ENCODE measurements around the gene EIF3D.

Gene EIF3D

DNA sequence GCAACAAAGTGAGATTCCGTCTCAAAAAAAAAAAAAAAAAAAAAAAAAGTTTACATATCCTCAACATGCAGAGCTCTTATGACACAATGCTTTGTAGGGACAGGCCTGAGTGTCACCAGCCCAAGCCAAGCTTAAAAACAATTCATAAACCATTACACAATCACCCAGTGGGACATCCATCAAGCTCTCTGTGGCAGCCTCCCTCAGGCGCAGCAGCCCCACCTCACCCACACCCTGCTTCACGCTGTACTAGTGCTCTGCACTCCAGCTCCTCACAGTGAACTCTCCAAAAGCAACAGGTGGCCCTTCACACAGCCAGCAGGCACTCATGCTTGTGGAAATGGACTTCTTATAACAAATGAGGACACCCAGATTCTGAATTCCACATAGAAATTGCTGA lies 18.6 kb downstream of the EIF3D start:
- no peak overlapping the region for H3K4me3 ChIP-seq (ENCODE audit: low read depth, low read length)

DNA sequence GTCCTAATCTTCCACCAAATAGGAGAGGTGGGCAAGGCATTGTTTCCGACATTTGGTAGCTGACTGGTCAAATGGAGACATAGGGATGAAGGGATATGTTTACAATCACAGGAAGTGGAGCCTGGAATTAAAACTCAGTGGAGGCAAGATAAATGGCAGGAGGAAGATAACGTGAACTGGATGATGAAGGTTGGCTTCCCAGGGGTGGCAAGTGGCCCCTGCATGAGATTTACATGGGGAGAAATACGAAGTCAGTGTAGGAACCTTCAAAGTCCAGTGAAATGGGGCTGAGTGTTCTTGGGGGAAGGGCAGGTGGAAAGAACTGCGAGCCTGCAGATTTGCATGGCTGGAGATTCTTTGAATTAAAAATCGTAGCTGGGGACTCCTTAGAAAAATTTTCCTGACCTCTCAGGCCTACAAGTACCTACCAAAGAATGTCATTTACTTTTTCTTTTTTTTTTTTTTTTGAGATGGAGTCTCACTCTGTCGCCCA lies 21.4 kb downstream of the EIF3D start:
- H3K4me3 ChIP-seq (ENCODE audit: low read depth, low read length) = peak overlapping the region; percentile 25

- H3K4me3 ChIP-seq (ENCODE audit: low read depth, low read length) = peak within 1 kb of the TSS; percentile 31
Observed at GRCh38 chr22:36506637-36507517, 22.1 kb downstream of the EIF3D start, which contains the start of gene FOXRED2. FOXRED2 (minus strand) TSS chr22:36507040; CDS start chr22:36506422, 618 bp downstream.

DNA sequence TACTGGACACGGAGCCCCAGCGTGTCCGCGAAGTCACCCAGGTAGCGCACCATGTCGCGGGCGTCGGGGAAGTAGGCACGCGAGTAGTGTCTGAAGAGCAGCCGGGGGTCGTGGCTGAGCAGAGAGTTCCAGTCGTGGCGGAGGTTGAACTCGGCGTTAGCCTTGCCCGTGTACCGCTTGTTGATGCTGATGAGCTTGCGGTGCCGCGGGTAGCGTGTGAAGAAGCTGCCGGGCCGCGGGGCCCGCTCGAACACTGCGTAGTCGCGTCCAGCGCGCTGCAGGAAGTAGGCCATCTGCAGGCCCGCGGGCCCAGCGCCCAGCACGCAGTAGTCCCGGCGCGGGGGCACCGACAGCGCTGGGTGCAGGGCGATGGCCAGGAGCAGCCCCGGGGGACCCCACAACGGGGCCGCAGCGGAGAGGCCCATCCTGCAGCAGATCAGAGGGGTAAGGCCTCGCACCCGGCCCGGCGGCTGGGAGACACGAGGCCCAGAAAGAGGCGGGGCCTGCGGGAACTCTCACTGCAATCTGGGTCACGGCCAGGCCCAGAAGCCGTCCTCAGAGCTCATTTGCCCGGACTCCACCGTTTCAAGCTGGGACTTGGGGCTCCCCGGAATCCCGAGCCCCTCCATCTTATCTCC lies 22.8 kb downstream of the EIF3D start:
- H3K4me3 ChIP-seq (ENCODE audit: low read depth, low read length) = peak overlapping the region; percentile 31

DNA sequence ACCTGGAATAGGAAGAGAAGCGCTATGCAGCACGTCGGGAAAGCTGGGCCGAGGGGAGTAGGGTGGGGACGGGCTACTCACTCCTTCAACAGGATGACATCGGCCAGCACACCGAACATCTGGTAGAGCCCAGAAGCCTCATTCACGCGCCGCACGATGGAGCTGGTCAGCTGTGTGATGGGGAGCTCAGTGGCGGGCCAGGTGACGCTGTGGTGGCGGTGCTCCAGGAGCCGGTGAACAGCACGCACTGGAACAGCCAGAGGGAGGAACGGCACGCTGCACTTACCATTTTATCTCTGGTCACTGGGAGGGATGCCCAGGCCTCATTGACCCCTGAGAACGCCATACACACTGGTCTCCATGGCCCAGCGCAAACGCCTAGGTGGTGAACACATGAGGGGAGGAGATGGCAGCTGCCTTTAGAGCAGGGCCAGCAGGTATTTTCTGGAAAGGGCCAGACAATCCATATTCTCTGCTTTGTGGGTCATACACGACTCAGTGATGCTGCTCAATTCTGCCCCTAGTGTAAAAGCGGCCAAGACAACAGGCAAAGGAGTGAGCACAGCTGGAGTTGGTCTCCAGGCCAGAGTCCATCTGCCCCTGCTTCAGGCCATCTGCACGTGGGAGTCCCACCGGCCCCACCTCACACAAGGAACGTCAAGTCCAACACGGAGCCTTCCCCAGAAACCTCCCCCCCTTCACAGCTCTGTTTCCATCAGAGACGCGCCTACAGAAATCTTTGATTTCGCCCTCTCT lies 30.9 kb downstream of the EIF3D start:
- no peak overlapping the region for H3K4me3 ChIP-seq (ENCODE audit: low read depth, low read length)

GRCh38 chr22:36493690-36494110 lies 35.3 kb downstream of the EIF3D start:
- no peak overlapping the region for H3K4me3 ChIP-seq (ENCODE audit: low read depth, low read length)

DNA sequence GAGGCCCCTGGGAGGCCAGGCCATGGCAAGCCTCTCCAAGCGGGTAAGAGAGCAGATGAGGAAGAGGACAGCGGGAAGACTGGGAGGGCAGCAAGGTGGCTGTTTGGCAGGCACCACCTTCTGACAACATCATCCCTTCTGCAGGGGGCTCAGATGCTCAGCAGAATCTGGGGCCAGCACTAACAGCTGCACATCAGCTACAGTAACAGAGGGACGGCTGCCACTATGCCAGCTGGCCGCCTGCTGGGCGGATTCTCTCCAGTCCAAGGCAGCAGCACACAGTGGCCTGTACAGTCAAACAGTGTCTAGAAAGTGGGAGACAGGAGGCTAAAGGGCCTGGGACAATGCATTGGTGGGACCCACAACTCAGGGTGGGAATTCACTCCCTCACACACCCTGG lies 36.9 kb downstream of the EIF3D start:
- no peak overlapping the region for H3K4me3 ChIP-seq (ENCODE audit: low read depth, low read length)

DNA sequence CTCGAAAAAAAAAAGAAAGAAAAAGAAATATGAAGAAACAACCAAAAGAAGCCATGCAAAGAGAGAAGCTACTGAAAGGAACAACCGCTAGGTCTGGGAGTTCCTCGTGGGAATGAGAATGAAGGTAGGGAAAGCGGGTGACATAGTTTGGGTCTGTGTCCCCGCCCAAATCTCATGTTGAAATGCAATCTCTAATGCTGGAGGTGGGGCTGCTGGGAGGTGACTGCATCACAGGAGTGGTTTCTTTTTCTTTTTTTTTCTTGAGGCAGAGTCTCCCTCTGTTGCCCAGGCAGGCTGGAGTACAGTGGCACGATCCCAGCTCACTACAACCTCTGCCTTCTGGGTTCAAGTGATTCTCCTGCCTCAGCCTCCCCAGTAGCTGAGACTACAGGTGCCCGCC lies 37.8 kb downstream of the EIF3D start:
- H3K4me3 ChIP-seq (ENCODE audit: low read depth, low read length) = no peak overlapping the region

DNA sequence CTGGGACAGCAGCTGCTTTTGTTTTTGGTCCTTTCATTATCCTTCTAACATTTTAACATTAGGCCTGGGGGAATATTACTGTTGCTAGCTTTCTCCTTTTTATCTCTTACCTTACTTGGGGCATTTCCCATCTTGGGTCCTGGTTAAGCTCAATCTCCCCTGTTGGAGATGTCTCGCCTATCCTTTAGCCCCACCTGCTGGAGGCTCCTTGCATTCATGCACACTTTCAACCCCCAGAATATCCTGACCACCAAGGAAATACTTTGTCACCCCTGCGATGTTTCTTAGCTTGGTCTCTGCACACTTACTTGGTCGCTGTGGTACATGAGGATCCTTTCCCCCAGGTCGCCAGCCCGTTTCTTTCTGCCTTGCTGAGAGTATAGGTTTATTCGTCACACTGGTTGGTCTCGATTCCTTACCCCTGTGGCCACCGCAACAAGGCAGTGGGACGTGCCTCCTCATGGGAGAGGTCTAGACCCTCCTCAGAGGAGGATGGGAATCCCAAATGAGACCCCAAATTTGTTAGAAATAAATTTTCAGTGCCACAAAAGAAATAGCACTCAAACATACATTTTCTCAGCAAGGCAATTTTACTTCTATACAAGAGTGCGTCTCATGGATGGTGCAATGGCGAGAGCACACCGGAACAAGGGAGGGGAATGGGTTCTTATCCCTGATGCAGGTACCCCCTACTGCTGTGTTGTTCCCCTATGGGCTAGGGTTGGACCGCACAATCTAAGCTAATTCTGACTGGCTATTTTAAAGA lies 42.2 kb downstream of the EIF3D start:
- no peak overlapping the region for H3K4me3 ChIP-seq (ENCODE audit: low read depth, low read length)

- H3K4me3 ChIP-seq (ENCODE audit: low read depth, low read length) = peak within 1 kb of the TSS; percentile 80
Observed at GRCh38 chr22:36481393-36482168, 47.4 kb downstream of the EIF3D start, which contains the start of gene TXN2. TXN2 (minus strand) TSS chr22:36481640; CDS start chr22:36480837, 803 bp downstream.

- peak overlapping the region; percentile 80 for H3K4me3 ChIP-seq (ENCODE audit: low read depth, low read length)
Observed at GRCh38 chr22:36480941-36481392, 48.0 kb downstream of the EIF3D start.

GRCh38 chr22:36478966-36479365 lies 50.0 kb downstream of the EIF3D start:
- no peak overlapping the region for H3K4me3 ChIP-seq (ENCODE audit: low read depth, low read length)

DNA sequence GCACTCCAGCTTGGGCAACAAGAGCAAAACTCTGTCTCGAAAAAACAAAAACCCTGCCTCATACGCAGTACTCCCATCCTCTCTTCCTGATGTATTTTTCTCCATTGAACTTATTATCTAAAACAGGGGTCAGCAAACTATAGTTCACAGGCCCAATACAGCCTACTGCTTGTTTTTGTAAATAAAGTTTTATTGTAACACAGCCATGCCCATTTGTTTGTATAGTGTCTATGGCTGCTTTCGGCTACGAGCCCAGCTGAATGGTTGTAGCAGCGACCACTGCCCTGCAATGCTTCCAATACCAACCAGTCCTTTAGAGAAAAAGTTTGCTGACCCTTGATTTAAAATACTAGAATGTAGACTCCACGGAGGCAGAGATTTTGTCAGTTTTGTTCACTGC lies 53.6 kb downstream of the EIF3D start:
- H3K4me3 ChIP-seq (ENCODE audit: low read depth, low read length) = no peak overlapping the region

DNA sequence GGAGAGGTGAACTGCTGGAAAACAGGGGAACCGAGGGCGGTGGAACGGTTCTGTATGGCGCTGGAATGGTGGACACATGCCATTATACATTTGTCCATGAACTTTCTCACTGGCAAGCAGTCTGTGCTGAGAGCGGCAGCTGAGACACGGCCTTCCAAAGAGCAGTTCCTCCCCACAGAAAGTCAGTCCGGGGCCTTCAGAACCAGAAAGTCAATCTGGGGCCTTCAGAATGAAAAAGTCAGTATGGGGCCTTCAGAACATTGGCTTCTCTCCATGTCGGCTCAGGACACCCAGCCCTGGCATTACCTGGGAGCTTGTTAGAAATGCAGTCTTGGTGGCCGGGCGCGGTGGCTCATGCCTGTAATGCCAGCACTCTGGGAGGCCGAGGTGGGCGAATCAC lies 56.3 kb downstream of the EIF3D start:
- no peak overlapping the region for H3K4me3 ChIP-seq (ENCODE audit: low read depth, low read length)

- no peak overlapping the region for H3K4me3 ChIP-seq (ENCODE audit: low read depth, low read length)
Observed at GRCh38 chr22:36471341-36471821, 57.6 kb downstream of the EIF3D start.

GRCh38 chr22:36470994-36471331 lies 58.0 kb downstream of the EIF3D start:
- no peak overlapping the region for H3K4me3 ChIP-seq (ENCODE audit: low read depth, low read length)

DNA sequence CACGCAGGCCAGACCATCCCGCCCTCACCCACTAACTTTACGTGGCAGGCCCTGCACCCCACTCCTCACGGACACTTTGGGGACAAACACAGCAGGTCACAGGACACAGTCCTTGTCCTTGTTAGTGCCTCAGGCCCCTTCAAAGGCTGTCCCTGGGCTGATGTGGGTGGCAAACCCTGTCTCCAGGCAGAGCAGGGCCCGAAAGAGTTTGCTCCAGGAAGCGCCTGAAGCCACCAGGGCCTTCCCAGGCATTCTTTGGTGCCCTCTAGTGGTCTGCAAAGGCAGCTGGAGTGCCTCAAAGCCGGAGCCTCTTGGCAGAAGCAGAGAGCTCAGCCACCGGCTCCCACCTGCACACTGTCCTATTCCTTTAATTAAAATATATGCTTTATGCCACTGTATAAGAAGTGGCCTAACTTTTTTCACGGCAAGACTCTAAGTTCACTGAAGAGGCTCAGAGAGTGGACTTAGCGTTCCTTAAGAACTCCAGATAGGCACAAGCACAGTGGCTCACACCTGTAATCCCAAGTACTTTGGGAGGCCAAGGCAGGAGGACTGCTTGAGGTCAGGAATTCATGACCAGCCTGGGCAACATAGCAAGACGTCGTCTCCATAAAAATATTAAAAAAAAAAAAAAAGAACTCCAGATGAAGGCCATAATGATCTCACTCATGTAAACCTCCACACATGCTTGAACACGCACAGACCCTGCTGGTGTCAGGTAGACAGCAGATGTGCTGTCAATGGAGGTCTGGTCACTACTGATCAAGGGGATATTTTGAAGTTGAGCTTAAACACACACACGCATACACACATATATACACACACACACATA lies 58.6 kb downstream of the EIF3D start:
- H3K4me3 ChIP-seq (ENCODE audit: low read depth, low read length) = no peak overlapping the region

DNA sequence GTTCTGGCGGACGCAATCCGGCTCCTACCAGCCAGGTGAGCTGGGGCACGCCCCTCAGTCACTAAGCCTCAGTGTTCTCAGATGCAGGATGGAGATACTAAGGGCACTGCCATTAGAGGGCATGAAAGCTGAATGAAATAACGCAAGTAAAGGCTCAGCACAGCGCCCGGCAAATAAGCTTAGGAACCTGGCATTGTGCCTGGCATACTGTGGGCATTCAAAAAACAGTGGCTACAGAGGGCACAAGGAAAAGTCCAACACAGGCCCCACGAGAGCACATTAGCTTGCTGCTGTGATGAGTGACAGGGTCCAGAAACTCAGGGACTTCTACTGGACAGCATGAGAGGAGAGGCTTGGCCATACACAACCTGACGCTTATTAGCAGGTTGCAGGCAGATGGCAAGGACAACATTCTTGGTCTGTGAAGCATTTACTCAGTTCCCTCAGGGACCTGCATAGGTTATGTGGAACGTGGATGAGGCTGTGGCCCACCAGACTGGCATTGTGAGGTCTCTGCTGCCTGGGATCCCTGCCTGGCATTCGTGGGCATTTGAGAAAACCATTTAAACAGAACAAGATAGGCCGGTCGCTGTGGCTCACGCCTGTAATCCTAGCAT lies 59.8 kb downstream of the EIF3D start:
- H3K4me3 ChIP-seq (ENCODE audit: low read depth, low read length) = no peak overlapping the region
